IMR-90 (cell line): ENCODE measurements around the gene SLC22A5. TPM values are rescaled to one million over a fixed set of nuclear protein-coding genes. Genes with fewer than 3 reads are reported as not detected.

Experiments
- ATAC-seq: fragments of 200-7000 bp; cut with Tn5 transposase; 2 replicates; pipeline ENCODE4 v1.9.1; 2020; ENCODE audit warnings: low read depth, mild to moderate bottlenecking, moderate library complexity
- BruUV-seq: library from RNA; stranded (reverse); fragments of 400-500 nt; replicated peaks from 2 replicates; lab custom pipeline; 2021; lab: Mats Ljungman, UMichigan
- CTCF ChIA-PET: fragments of 300-600 bp; formaldehyde crosslinking; extraction: SDS; loops from one replicate; lab custom pipeline; 2021; ENCODE audit warnings: antibody characterized with exemption; lab: Yijun Ruan, JAX
- POLR2A ChIA-PET: fragments of 300-600 bp; sonication (Branson Sonifier 250); formaldehyde crosslinking; loops from one replicate; lab custom pipeline; 2022; ENCODE audit warnings: antibody characterized with exemption; ENCODE audit not compliant: unreplicated experiment; lab: Charles Lee
- DNase-seq: peaks from one replicate; pipeline ENCODE4 v3.0.0; 2013
- H2AFZ ChIP-seq: replicated peaks from 2 replicates; pipeline ENCODE3; 2013; ENCODE audit warnings: low read length, mild to moderate bottlenecking; ENCODE audit not compliant: poor library complexity
- H2AK5ac ChIP-seq: 2 replicates; pipeline ENCODE4 v1.6.1; 2013; ENCODE audit warnings: low read depth, low read length, inconsistent platforms
- H2AK9ac ChIP-seq: replicated peaks from 2 replicates; pipeline ENCODE3; 2013; ENCODE audit warnings: mild to moderate bottlenecking, low read depth, low read length, moderate library complexity; ENCODE audit not compliant: poor library complexity
- H2BK120ac ChIP-seq: 2 replicates; pipeline ENCODE4 v1.6.1; 2013; ENCODE audit warnings: low read depth, low read length, inconsistent platforms
- H2BK15ac ChIP-seq: 3 replicates; pipeline ENCODE4 v1.6.1; 2013; ENCODE audit warnings: low read depth, low read length, inconsistent platforms
- H2BK20ac ChIP-seq: 2 replicates; pipeline ENCODE4 v1.6.1; 2013; ENCODE audit warnings: low read depth, mild to moderate bottlenecking, inconsistent platforms, low read length, moderate library complexity
- H2BK5ac ChIP-seq: 2 replicates; pipeline ENCODE4 v1.6.1; 2013; ENCODE audit warnings: mild to moderate bottlenecking, low read depth, low read length, inconsistent platforms; ENCODE audit not compliant: poor library complexity, severe bottlenecking
- H3K14ac ChIP-seq: replicated peaks from 2 replicates; pipeline ENCODE4 v1.6.1; 2013; ENCODE audit warnings: low read depth, low read length, inconsistent platforms
- H3K18ac ChIP-seq: 2 replicates; pipeline ENCODE4 v1.6.1; 2013; ENCODE audit warnings: low read depth, low read length, control low read depth
- H3K23ac ChIP-seq: 2 replicates; pipeline ENCODE4 v1.6.1; 2013; ENCODE audit warnings: low read depth, low read length, inconsistent platforms
- H3K27ac ChIP-seq: 2 replicates; pipeline ENCODE4 v1.5.1; 2013; ENCODE audit warnings: mild to moderate bottlenecking, control low read depth, low read length; ENCODE audit not compliant: insufficient read depth
- H3K27me3 ChIP-seq: 2 replicates; pipeline ENCODE4 v1.6.1; 2013; ENCODE audit warnings: low read length; ENCODE audit not compliant: control insufficient read depth, insufficient read depth
- H3K36me3 ChIP-seq: 2 replicates; pipeline ENCODE4 v1.6.1; 2013; ENCODE audit warnings: low read length, mixed read lengths; ENCODE audit not compliant: control insufficient read depth, insufficient read depth
- H3K4ac ChIP-seq: 2 replicates; pipeline ENCODE4 v1.6.1; 2013; ENCODE audit warnings: low read depth, low read length, inconsistent platforms
- H3K4me1 ChIP-seq: 2 replicates; pipeline ENCODE4 v1.6.1; 2013; ENCODE audit warnings: low read length, mixed read lengths; ENCODE audit not compliant: control insufficient read depth, insufficient read depth
- H3K4me2 ChIP-seq: 2 replicates; pipeline ENCODE4 v1.6.1; 2013; ENCODE audit warnings: low read depth, mild to moderate bottlenecking, control low read depth, low read length, moderate library complexity
- H3K4me3 ChIP-seq: 2 replicates; pipeline ENCODE4 v1.5.1; 2013; ENCODE audit warnings: low read depth, mild to moderate bottlenecking, control low read depth, low read length, moderate library complexity; ENCODE audit not compliant: insufficient read depth
- H3K56ac ChIP-seq: 2 replicates; pipeline ENCODE4 v1.6.1; 2013; ENCODE audit warnings: low read length, inconsistent platforms; ENCODE audit not compliant: insufficient read depth; ENCODE audit errors: extremely low read depth
- H3K79me1 ChIP-seq, 2 experiments: 2 replicates each; pipeline ENCODE4 v1.6.1; 2013; ENCODE audit warnings: low read length in 2 of 2, inconsistent platforms in 1 of 2, low read depth in 1 of 2
- H3K9ac ChIP-seq: 2 replicates; pipeline ENCODE4 v1.6.1; 2013; ENCODE audit warnings: low read depth, low read length, control low read depth
- H3K9me1 ChIP-seq: 2 replicates; pipeline ENCODE4 v1.6.1; 2013; ENCODE audit warnings: low read length, inconsistent platforms; ENCODE audit not compliant: insufficient read depth
- H3K9me3 ChIP-seq: 2 replicates; pipeline ENCODE4 v1.6.1; 2013; ENCODE audit warnings: low read length; ENCODE audit not compliant: control insufficient read depth, insufficient read depth
- H4K20me1 ChIP-seq: 2 replicates; pipeline ENCODE4 v1.6.1; 2013; ENCODE audit warnings: low read length, inconsistent platforms; ENCODE audit not compliant: insufficient read depth
- H4K5ac ChIP-seq: 2 replicates; pipeline ENCODE4 v1.6.1; 2013; ENCODE audit warnings: mild to moderate bottlenecking, low read depth, low read length, control low read depth
- H4K8ac ChIP-seq, 2 experiments: 2 replicates each; pipeline ENCODE4 v1.6.1; 2013; ENCODE audit warnings: low read depth in 2 of 2, low read length in 2 of 2, control low read depth in 1 of 2, inconsistent platforms in 1 of 2
- H4K91ac ChIP-seq: 2 replicates; pipeline ENCODE4 v1.6.1; 2013; ENCODE audit warnings: low read depth, low read length, inconsistent platforms; ENCODE audit not compliant: insufficient read depth
- CHD1 ChIP-seq: IDR thresholded peaks from 2 replicates; pipeline ENCODE4 v1.6.1; 2012; ENCODE audit warnings: low read depth, low read length, improper control_type of control experiment
- MAFK ChIP-seq: IDR thresholded peaks from 2 replicates; pipeline ENCODE4 v1.6.1; 2012; ENCODE audit warnings: low read depth, low read length, improper control_type of control experiment
- MAZ ChIP-seq: IDR thresholded peaks from 2 replicates; pipeline ENCODE4 v1.6.1; 2012; ENCODE audit warnings: low read depth, mild to moderate bottlenecking, low read length, improper control_type of control experiment, moderate library complexity, borderline replicate concordance
- MXI1 ChIP-seq: IDR thresholded peaks from 2 replicates; pipeline ENCODE4 v1.6.1; 2012; ENCODE audit warnings: low read depth, mild to moderate bottlenecking, low read length, moderate library complexity, borderline replicate concordance
- NFE2L2 ChIP-seq: fragments of 150-350 bp; IDR thresholded peaks from 2 replicates; pipeline ENCODE4 v1.6.1; 2016; ENCODE audit warnings: low read depth, mild to moderate bottlenecking, low read length
- POLR2A ChIP-seq: IDR thresholded peaks from 2 replicates; pipeline ENCODE4 v1.6.1; 2012; ENCODE audit warnings: mild to moderate bottlenecking, low read depth, low read length
- RAD21 ChIP-seq: IDR thresholded peaks from 2 replicates; pipeline ENCODE4 v1.6.1; 2012; ENCODE audit warnings: low read length, improper control_type of control experiment
- RCOR1 ChIP-seq: IDR thresholded peaks from 2 replicates; pipeline ENCODE4 v1.6.1; 2012; ENCODE audit warnings: mild to moderate bottlenecking, low read length, improper control_type of control experiment; ENCODE audit not compliant: insufficient replicate concordance
- RFX5 ChIP-seq: IDR thresholded peaks from 2 replicates; pipeline ENCODE4 v1.8.0; 2012; ENCODE audit warnings: low read depth, mild to moderate bottlenecking, low read length, moderate library complexity
- WGBS, 2 experiments: methylation state at CpG; one replicate each; pipeline versions ENCODE4 v1.1.5 to v1.1.7; 2013; ENCODE audit warnings: missing lambda C conversion rate in 2 of 2; ENCODE audit not compliant: insufficient read length in 1 of 2; ENCODE audit errors: extremely low coverage in 2 of 2; 5-methylcytosine and 5-hydroxymethylcytosine counted together
- dilution Hi-C: fragments of 300-500 bp; cut with HindIII; formaldehyde crosslinking; loops from one replicate; pipeline ENCODE4 v1.14.3; 2018; ENCODE audit warnings: low sequenced_read_pairs; ENCODE audit not compliant: unreplicated experiment
- in situ Hi-C: fragments of 300-500 bp; cut with MboI; formaldehyde crosslinking; loops from 3 replicates; pipeline ENCODE4 v1.14.3; 2019; ENCODE audit warnings: low sequenced_read_pairs, inconsistent platforms, mixed read lengths
- intact Hi-C: fragments of 100-400 bp; cut with micrococcal nuclease; formaldehyde crosslinking; loops from 2 replicates; pipeline ENCODE4 v1.10.0; 2022
- polyA plus RNA-seq, 3 experiments: library from polyadenylated mRNA; depleted of rRNA; stranded (reverse); fragments of >200 nt; gene quantifications; 2 replicates each; pipeline ENCODE4 v1.2.3, GENCODE V29; 2012; ENCODE audit warnings: low replicate concordance in 1 of 3
- total RNA-seq: library from RNA; depleted of rRNA; stranded (reverse); fragments of >200 nt; gene quantifications from 2 replicates; pipeline ENCODE4 v1.2.3, GENCODE V29; 2012
- TF ChIP-seq, protein P1 (sequence below): conservative IDR thresholded peaks from 2 replicates; pipeline ENCODE4 v1.5.1; 2012; ENCODE audit warnings: mild to moderate bottlenecking, low read depth, low read length, improper control_type of control experiment
- TF ChIP-seq, protein P2 (sequence below): fragments of 150-350 bp; IDR thresholded peaks from 2 replicates; pipeline ENCODE4 v1.6.1; 2016; ENCODE audit warnings: low read depth, mild to moderate bottlenecking, low read length, moderate library complexity, borderline replicate concordance

SLC22A5 gene
- total and polyA plus RNA-seq, 2 of the 4 experiments (the other 2 are of a cell fraction) = 6.1 to 7.1 TPM

DNA sequence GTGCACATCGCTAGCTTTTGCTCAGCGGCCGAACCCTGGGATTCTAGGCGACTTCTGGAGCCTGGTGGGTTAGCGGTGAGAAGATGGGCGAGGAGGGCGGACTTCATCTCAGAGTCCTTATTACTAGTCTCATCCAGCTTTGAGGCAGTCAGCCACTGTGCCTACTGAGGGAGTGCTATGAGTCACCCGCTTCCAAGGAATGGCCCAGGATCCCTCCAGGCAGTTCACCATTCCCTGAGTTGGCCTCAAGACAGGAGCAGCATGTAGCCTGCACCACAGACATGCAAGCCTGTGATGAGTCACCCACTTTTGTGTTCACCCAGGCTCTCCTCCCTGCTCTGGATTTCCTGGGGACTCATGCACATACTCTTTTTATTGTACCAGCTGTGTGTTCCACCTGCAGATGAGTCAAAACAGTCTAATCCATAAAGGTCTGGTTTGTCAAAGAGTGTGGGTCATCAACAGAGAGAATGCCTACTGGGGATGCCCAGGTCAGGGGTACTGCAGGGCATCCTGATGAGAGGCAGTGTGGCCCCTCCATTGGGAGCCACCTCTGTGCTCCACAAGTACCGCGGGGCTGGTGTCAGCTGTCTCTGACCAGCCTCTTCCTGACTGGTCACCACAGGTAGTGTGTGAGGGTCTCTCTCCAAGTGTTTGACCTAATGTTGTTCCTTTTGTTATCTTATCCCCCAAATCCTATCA, 20.2 kb downstream of the SLC22A5 start (continued):
- peak; percentile 71; the same call in 1 of the 2 replicates for TF ChIP-seq MXI1
- TF ChIP-seq RFX5 = no peak
- peak; percentile 37; the same call in 1 of the 2 replicates for TF ChIP-seq NFE2L2

DNA sequence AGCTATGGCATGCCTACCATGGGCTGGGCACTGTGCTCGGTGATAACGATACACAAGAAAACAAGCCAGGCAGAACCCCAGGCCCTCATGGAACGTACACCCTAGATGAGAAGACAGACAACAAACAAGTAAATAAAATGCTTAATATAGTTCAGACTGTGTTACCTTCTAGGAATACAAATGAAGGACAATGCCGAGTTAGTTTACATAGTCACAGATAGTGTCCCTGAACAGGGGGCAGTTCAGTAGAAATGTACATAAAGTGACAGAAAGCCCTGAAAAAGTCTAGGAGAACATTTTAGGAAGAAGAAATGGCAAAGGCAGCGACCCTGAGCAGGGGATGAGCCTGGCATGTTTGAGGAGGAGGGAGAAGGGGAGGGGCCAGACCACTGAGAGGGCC, 21.7 kb downstream of the SLC22A5 start:
- dilution Hi-C loops (no loop called here), in situ Hi-C loops (no loop called here), intact Hi-C loops (no loop called here)
- no peaks in the 10 kb centered on the region for H3K9me3 ChIP-seq
- TF ChIP-seq NFE2L2 (no peak), MAFK (no peak), MAZ (no peak), POLR2A (no peak), RCOR1 (no peak), CHD1 (no peak), RAD21 (no peak), RFX5 (no peak)
- TF ChIP-seq, protein P1, sequence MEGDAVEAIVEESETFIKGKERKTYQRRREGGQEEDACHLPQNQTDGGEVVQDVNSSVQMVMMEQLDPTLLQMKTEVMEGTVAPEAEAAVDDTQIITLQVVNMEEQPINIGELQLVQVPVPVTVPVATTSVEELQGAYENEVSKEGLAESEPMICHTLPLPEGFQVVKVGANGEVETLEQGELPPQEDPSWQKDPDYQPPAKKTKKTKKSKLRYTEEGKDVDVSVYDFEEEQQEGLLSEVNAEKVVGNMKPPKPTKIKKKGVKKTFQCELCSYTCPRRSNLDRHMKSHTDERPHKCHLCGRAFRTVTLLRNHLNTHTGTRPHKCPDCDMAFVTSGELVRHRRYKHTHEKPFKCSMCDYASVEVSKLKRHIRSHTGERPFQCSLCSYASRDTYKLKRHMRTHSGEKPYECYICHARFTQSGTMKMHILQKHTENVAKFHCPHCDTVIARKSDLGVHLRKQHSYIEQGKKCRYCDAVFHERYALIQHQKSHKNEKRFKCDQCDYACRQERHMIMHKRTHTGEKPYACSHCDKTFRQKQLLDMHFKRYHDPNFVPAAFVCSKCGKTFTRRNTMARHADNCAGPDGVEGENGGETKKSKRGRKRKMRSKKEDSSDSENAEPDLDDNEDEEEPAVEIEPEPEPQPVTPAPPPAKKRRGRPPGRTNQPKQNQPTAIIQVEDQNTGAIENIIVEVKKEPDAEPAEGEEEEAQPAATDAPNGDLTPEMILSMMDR = no peak
- TF ChIP-seq, protein P2, sequence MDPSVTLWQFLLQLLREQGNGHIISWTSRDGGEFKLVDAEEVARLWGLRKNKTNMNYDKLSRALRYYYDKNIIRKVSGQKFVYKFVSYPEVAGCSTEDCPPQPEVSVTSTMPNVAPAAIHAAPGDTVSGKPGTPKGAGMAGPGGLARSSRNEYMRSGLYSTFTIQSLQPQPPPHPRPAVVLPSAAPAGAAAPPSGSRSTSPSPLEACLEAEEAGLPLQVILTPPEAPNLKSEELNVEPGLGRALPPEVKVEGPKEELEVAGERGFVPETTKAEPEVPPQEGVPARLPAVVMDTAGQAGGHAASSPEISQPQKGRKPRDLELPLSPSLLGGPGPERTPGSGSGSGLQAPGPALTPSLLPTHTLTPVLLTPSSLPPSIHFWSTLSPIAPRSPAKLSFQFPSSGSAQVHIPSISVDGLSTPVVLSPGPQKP = no peak
- no peak overlapping the region; the same call in 1 of the 2 replicates for H2BK20ac ChIP-seq
- no peak overlapping the region for H3K27ac ChIP-seq
- H3K23ac ChIP-seq = no peak overlapping the region
- no peak overlapping the region for H3K18ac ChIP-seq
- H2BK15ac ChIP-seq = no peak overlapping the region; the same call in 2 of the 3 replicates
- ChIA-PET CTCF (interaction anchor here (1.8 kb wide), 1 partner anchor 35 kb away, joined by 4 read pairs; no protein-coding TSS in a partner anchor), POLR2A (no interaction called here)
- peaks cover 26% of the 10 kb centered on the region for H3K9me1 ChIP-seq
- H3K14ac ChIP-seq = 0 out of 2 replicates have a peak overlapping the region, but pooled peaks have one; percentile 14
- H2BK120ac ChIP-seq = peak overlapping the region; percentile 44; the same call in 1 of the 2 replicates
- no peak overlapping the region for H3K4me3 ChIP-seq
- no peak for DNase-seq
- H4K5ac ChIP-seq = no peak overlapping the region
- no peak overlapping the region for H2AK9ac ChIP-seq
- H3K4me2 ChIP-seq = no peak overlapping the region
- no peak for ATAC-seq
- no peak overlapping the region for H2AK5ac ChIP-seq
- H2BK5ac ChIP-seq = no peak overlapping the region
- H3K9ac ChIP-seq = no peak overlapping the region
- peaks cover 2% of the 10 kb centered on the region; the same call in 1 of the 2 replicates for H3K27me3 ChIP-seq
- peaks cover 3% of the 10 kb centered on the region; the same call in 1 of the 2 replicates for H4K20me1 ChIP-seq
- no peak overlapping the region for H3K56ac ChIP-seq
- peaks cover 28% of the 10 kb centered on the region for H3K4me1 ChIP-seq
- no peak overlapping the region; the same call in 1 of the 2 replicates for H4K91ac ChIP-seq
- H3K79me1 ChIP-seq = peaks cover 0 to 10% of the 10 kb centered on the region in 2 experiments; a peak in 2 of 4 replicates
- peaks cover 4% of the 10 kb centered on the region; the same call in 1 of the 2 replicates for H3K36me3 ChIP-seq
- H2AFZ ChIP-seq = no peak overlapping the region
- H4K8ac ChIP-seq = no peak overlapping the region
- H3K4ac ChIP-seq = peak overlapping the region; percentile 58; the same call in 1 of the 2 replicates
- no TSS peak for BruUV-seq
- WGBS, 2 experiments = 100% methylated on average over 1 of the region's 5 CpGs; no CpG with 5 or more reads in 1 of the 2 experiments
